Keratinocyte (primary cell): ENCODE measurements around the gene CCDC158.

Source experiments
- EZH2 ChIP-seq: IDR thresholded peaks from one replicate; pipeline ENCODE4 v1.6.1; 2012; ENCODE audit warnings: inconsistent platforms, mild to moderate bottlenecking, low read length, moderate library complexity
- TF ChIP-seq, protein P1 (sequence below), 3 experiments: IDR thresholded peaks in 1 of 3; conservative IDR thresholded peaks in 1 of 3; optimal IDR thresholded peaks in 1 of 3; 2 replicates in 2 of 3; 3 replicates in 1 of 3; pipeline versions ENCODE3 to v1.5.1; 2011; ENCODE audit warnings: low read length in 3 of 3, mild to moderate bottlenecking in 3 of 3, moderate library complexity in 2 of 3, control low read depth in 1 of 3, inconsistent platforms in 1 of 3; ENCODE audit not compliant: insufficient read depth in 2 of 3; ENCODE audit errors: extremely low read depth in 1 of 3

DNA sequence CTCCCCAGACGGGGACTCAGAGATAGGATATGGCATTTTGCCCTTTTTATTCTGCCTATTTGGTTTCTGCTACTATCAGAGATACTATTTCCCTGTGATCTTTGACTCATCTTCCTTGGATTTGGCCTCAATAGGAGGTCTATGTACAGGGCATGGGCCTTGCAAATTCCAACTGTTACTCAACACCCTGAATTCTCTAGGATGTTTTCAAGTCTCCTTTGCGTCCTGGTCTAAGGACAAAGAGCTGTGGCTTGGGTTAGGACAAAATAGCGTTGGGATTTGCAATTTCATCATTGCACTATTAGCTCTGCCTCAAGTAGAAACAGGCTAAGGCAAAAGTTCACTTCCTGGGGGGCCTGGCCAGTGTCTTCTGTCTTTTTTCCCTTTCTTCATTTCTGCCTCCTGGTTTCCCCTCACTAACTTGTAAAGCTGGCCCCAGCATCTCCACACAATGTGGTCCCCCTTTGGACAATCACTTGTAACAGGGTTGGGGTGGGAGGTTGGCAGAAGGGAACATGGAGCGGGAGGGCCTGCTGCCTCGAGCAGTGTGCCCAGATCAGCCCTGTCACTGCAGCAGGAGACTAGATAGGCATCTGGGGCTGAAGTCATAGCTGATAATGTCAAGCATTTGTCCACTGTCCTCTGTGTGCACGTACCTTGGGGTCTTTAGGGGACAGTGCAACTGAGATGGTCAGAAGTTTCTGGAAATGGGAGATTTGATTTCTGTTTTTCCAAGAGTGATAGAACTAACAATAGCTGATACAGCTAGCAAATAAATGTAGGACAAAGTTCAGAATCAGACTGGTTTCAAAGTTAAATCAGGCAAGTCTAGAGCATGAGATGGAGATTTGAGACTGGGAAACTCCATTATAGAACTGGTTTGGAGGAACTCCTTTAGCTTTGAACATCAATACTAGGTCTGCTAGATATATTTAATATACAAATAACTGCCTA lies 140.2 kb downstream of the CCDC158 start:
- no peak for TF ChIP-seq EZH2
- TF ChIP-seq, protein P1, sequence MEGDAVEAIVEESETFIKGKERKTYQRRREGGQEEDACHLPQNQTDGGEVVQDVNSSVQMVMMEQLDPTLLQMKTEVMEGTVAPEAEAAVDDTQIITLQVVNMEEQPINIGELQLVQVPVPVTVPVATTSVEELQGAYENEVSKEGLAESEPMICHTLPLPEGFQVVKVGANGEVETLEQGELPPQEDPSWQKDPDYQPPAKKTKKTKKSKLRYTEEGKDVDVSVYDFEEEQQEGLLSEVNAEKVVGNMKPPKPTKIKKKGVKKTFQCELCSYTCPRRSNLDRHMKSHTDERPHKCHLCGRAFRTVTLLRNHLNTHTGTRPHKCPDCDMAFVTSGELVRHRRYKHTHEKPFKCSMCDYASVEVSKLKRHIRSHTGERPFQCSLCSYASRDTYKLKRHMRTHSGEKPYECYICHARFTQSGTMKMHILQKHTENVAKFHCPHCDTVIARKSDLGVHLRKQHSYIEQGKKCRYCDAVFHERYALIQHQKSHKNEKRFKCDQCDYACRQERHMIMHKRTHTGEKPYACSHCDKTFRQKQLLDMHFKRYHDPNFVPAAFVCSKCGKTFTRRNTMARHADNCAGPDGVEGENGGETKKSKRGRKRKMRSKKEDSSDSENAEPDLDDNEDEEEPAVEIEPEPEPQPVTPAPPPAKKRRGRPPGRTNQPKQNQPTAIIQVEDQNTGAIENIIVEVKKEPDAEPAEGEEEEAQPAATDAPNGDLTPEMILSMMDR (optimal IDR thresholded peaks at IDR 0.05 in 1 of 3, IDR thresholded peaks at IDR 0.05 in 1 of 3, conservative IDR thresholded peaks at IDR 0.05 in 1 of 3; ENCODE audit: extremely low read depth in 1 of 3, insufficient read depth in 2 of 3, low read length in 3 of 3): no peak
